HuH-7 (cell line): ENCODE measurements around the gene RASL12.
"Not testable (repeated sequence)": the region's sequence is repeated elsewhere in the genome, so short reads cannot be mapped to it uniquely, and the experiment has no call there.

Experiments
- DNase-seq: peaks from one replicate; pipeline ENCODE4 v3.0.0; 2011; ENCODE audit warnings: low spot score

The RASL12 gene

GRCh38 chr15:65028921-65029735 lies 38.7 kb downstream of the RASL12 start, which contains the start of gene MTFMT:
Gene MTFMT (minus strand): TSS chr15:65029639. CDS start chr15:65029613, 26 bp downstream.
- peak; percentile 98 for DNase-seq

- no peak for DNase-seq
Observed at GRCh38 chr15:65028338-65028737, 39.5 kb downstream of the RASL12 start.

DNA sequence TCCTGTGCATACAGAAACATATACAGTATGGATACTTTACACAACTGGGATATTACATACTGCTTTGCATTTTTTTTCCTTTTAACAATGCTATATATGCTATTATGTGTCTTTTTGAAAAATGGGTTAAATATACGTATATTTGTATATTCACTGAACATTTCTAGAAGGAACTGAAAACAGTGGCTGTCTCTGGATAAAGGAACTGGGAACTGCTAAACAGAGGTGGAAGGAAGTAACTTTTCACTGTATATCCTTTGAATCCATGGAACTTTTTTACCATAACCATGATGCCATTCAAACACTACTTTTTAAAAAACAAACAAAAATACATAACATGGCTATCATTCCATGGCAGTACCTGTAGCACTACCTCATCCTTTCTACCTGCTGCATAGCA lies 40.2 kb downstream of the RASL12 start:
- DNase-seq: no peak

- no peak for DNase-seq
Observed at GRCh38 chr15:65026756-65027155, 41.0 kb downstream of the RASL12 start.

DNA sequence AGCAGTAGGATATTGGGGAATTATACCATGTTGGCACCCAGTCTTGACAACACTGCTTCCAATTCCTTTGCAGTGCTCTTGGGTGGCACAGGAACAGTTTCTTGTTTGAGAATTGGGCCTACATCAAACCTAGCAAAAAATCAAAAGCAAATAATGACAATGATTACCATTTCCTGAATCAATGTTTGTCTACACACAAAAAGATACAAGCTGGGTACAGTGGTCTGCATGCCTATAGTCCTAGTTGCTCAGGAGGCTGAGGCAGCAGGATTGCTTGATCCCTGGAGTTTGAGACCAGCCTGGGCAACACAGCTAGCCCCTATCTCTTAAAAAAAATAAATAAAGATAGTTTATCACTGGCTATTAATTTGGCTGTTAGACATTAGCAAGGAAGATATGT lies 46.3 kb downstream of the RASL12 start:
- no peak for DNase-seq

- DNase-seq: no peak
Observed at GRCh38 chr15:65020419-65020818, 47.4 kb downstream of the RASL12 start.

GRCh38 chr15:65011198-65011597 lies 56.6 kb downstream of the RASL12 start:
- not testable (repeated sequence) for DNase-seq

- DNase-seq: no peak
Observed at GRCh38 chr15:65008983-65009382, 58.8 kb downstream of the RASL12 start.

DNA sequence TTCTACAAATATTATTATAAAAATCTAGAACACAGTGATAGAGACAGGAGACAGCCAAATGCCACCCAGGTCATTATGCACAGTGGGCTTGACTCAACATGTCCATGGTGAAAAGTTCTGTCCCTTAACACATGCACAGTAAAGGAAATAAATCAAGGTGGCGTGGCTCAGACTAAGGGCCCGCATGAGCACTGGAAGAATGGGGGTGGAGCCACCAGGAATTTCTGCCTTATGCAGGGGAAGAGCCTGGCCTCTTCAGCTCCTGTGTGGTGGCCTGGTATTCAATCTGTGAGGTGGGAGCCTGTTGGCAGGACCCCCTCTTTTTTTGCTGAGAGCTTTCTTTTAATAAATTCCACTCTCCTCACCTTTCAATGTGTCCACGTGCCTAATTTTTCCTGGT lies 60.9 kb downstream of the RASL12 start:
- no peak for DNase-seq

- DNase-seq: no peak
Observed at GRCh38 chr15:65004993-65005392, 62.8 kb downstream of the RASL12 start.
